Liver (tissue), 9 donors: ENCODE data around the gene WWOX. TPM values are rescaled to one million over a fixed set of nuclear protein-coding genes. Genes with fewer than 3 reads are reported as not detected.

Source experiments
- DNase-seq: peaks from one replicate; pipeline ENCODE4 v3.0.0-alpha.2; 2017; ENCODE audit warnings: low spot score
- H3K27ac ChIP-seq, 2 donors: one replicate each; pipeline ENCODE4 v1.7.0; 2013; ENCODE audit warnings: inconsistent platforms in 2 of 2, low read length in 2 of 2, control low read depth in 1 of 2, low read depth in 1 of 2, mild to moderate bottlenecking in 1 of 2
- H3K27me3 ChIP-seq, 4 donors: one replicate each; pipeline versions ENCODE4 v1.6.1 to v1.7.0; 2013; ENCODE audit warnings: low read length in 3 of 4, inconsistent platforms in 1 of 4, mild to moderate bottlenecking in 1 of 4, moderate library complexity in 1 of 4; ENCODE audit not compliant: control insufficient read depth in 4 of 4, insufficient read depth in 4 of 4
- H3K36me3 ChIP-seq, 4 donors: one replicate each; pipeline versions ENCODE4 v1.6.1 to v1.7.0; 2013; ENCODE audit warnings: low read length in 3 of 4, mild to moderate bottlenecking in 3 of 4, low read depth in 1 of 4, moderate library complexity in 1 of 4; ENCODE audit not compliant: control insufficient read depth in 4 of 4, insufficient read depth in 3 of 4
- H3K4me1 ChIP-seq, 4 donors: one replicate each; pipeline versions ENCODE4 v1.6.1 to v1.7.0; 2013; ENCODE audit warnings: low read length in 3 of 4, mild to moderate bottlenecking in 3 of 4, moderate library complexity in 1 of 4; ENCODE audit not compliant: control insufficient read depth in 4 of 4, insufficient read depth in 4 of 4
- H3K4me3 ChIP-seq, 3 donors: one replicate each; pipeline versions ENCODE4 v1.6.1 to v1.7.0; 2013; ENCODE audit warnings: low read length in 3 of 3, control low read depth in 1 of 3, low read depth in 1 of 3, mild to moderate bottlenecking in 1 of 3
- H3K9ac ChIP-seq, 2 donors: one replicate each; pipeline ENCODE4 v1.7.0; 2013; ENCODE audit warnings: low read length in 2 of 2, mild to moderate bottlenecking in 2 of 2, moderate library complexity in 2 of 2, control low read depth in 1 of 2, low read depth in 1 of 2
- H3K9me3 ChIP-seq, 4 donors: one replicate each; pipeline versions ENCODE4 v1.6.1 to v1.7.0; 2013; ENCODE audit warnings: low read length in 3 of 4; ENCODE audit not compliant: control insufficient read depth in 4 of 4
- EGR1 ChIP-seq, 2 donors: IDR thresholded peaks; 2 replicates each; pipeline ENCODE4 v1.6.1; 2016 to 2018; ENCODE audit warnings: antibody characterized with exemption in 2 of 2, low read depth in 2 of 2
- FOXA1 ChIP-seq: IDR thresholded peaks from 2 replicates; pipeline ENCODE4 v1.6.1; 2016; ENCODE audit warnings: antibody characterized with exemption
- FOXA2 ChIP-seq: IDR thresholded peaks from 2 replicates; pipeline ENCODE4 v1.6.1; 2016; ENCODE audit warnings: antibody characterized with exemption
- GABPA ChIP-seq, 2 donors: IDR thresholded peaks in 1 of 2; conservative IDR thresholded peaks in 1 of 2; 2 replicates each; pipeline ENCODE4 v1.6.1; 2016; ENCODE audit warnings: antibody characterized with exemption in 2 of 2, mild to moderate bottlenecking in 1 of 2, moderate library complexity in 1 of 2
- HNF4A ChIP-seq, 2 donors: conservative IDR thresholded peaks; 2 replicates each; pipeline ENCODE4 v1.6.1; 2016; ENCODE audit warnings: antibody characterized with exemption in 2 of 2, mild to moderate bottlenecking in 2 of 2
- HNF4G ChIP-seq: IDR thresholded peaks from 2 replicates; pipeline ENCODE4 v1.6.1; 2016; ENCODE audit warnings: antibody characterized with exemption
- JUND ChIP-seq, 2 donors: IDR thresholded peaks; 2 replicates each; pipeline ENCODE4 v1.6.1; 2016; ENCODE audit warnings: antibody characterized with exemption in 2 of 2
- NR2F2 ChIP-seq: IDR thresholded peaks from 2 replicates; pipeline ENCODE4 v1.6.1; 2016; ENCODE audit warnings: antibody characterized with exemption
- RAD21 ChIP-seq, 2 donors: IDR thresholded peaks; 2 replicates each; pipeline ENCODE4 v1.6.1; 2016; ENCODE audit warnings: antibody characterized with exemption in 2 of 2, mild to moderate bottlenecking in 2 of 2
- RXRA ChIP-seq, 2 donors: IDR thresholded peaks; 2 replicates each; pipeline ENCODE4 v1.6.1; 2017 to 2018; ENCODE audit warnings: antibody characterized with exemption in 2 of 2, mild to moderate bottlenecking in 1 of 2
- SP1 ChIP-seq: IDR thresholded peaks from 2 replicates; pipeline ENCODE4 v1.6.1; 2018; ENCODE audit warnings: antibody characterized with exemption, mild to moderate bottlenecking
- TAF1 ChIP-seq: conservative IDR thresholded peaks from 2 replicates; pipeline ENCODE4 v1.6.1; 2016; ENCODE audit warnings: antibody characterized with exemption, mild to moderate bottlenecking
- YY1 ChIP-seq: IDR thresholded peaks from 2 replicates; pipeline ENCODE4 v1.6.1; 2016; ENCODE audit warnings: antibody characterized with exemption, mild to moderate bottlenecking
- WGBS: extraction: QIAGEN DNeasy Blood & Tissue Kit; methylation state at CpG from one replicate; pipeline ENCODE4 v1.1.7; 2013; 5-methylcytosine and 5-hydroxymethylcytosine counted together
- polyA plus RNA-seq, 2 donors: library from polyadenylated mRNA; stranded (reverse) in 1 of 2; unstranded in 1 of 2; fragments of 200-250 nt in 1 of 2; fragments of >200 nt in 1 of 2; fragmentation: Nextera tagmentation in 1 of 2; extraction: Ambion mirVana in 1 of 2; gene quantifications; one replicate each; pipeline versions ENCODE4 v1.2.1 to v1.2.3, GENCODE V29; 2013 to 2015
- total RNA-seq, 2 donors: library from RNA; depleted of rRNA; stranded (reverse); fragments of >200 nt; gene quantifications; one replicate each; pipeline ENCODE4 v1.2.3, GENCODE V29; 2014
- TF ChIP-seq, protein P1 (sequence below): IDR thresholded peaks from 2 replicates; pipeline ENCODE4 v1.6.1; 2016; ENCODE audit warnings: antibody characterized with exemption
- TF ChIP-seq, protein P2 (sequence below): fragments of 150-350 bp; IDR thresholded peaks from 2 replicates; pipeline ENCODE4 v1.5.1; 2017; ENCODE audit warnings: improper control_type of control experiment, low read depth, low read length; ENCODE audit not compliant: missing input control
- TF ChIP-seq, protein P3 (sequence below): IDR thresholded peaks from 2 replicates; pipeline ENCODE4 v1.6.1; 2016; ENCODE audit warnings: antibody characterized with exemption
- TF ChIP-seq, protein P4 (sequence below): IDR thresholded peaks from 2 replicates; pipeline ENCODE4 v1.6.1; 2016; ENCODE audit warnings: antibody characterized with exemption
- TF ChIP-seq, protein P5 (sequence below): IDR thresholded peaks from 2 replicates; pipeline ENCODE4 v1.6.1; 2016; ENCODE audit warnings: antibody characterized with exemption, mild to moderate bottlenecking
- donor health status: healthy.
- donor health status: healthy.
- donor health status: healthy.
- donor health status: healthy.
- donor health status: healthy.

The WWOX gene
- total and polyA plus RNA-seq, 4 donors, result 9.8 to 46.0 (median 15.3) TPM

DNA sequence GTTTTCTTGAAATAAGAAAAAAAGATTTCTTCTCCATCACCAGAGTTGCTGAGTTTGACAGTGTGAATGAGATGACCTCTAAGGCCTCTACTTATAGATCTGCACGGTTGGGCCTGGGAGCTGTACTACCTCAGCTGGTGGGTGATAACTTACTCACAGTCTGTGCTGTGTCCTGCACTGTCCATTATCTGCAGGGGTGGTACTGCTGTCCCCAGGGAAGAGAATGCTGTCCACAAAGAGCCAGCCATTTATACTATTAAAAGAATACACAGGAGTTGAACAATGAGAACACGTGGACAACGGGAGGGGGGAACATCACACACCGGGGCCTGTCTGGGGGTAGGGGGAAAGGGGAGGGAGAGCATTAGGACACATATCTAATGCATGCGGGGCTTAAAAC lies 655.3 kb downstream of the WWOX start:
- Histone ChIP-seq H3K4me1 (peaks cover 5 to 16% (median 9%) of the 10 kb centered on the region in 4 donors), H3K4me3 (no peak overlapping the region), H3K9ac (no peak overlapping the region), H3K27ac (no peak overlapping the region), H3K27me3 (no peaks in the 10 kb centered on the region), H3K36me3 (no peaks in the 10 kb centered on the region), H3K9me3 (no peaks in the 10 kb centered on the region)
- TF ChIP-seq FOXA1 (no peak), GABPA (IDR thresholded peaks at IDR 0.05 in 1 of 2, conservative IDR thresholded peaks at IDR 0.05 in 1 of 2) (no peak), JUND (IDR thresholded peaks at IDR 0.05) (no peak), FOXA2 (no peak), SP1 (no peak), TAF1 (no peak), YY1 (no peak), HNF4A (conservative IDR thresholded peaks at IDR 0.05) (no peak), RXRA (IDR thresholded peaks at IDR 0.05) (no peak), EGR1 (IDR thresholded peaks at IDR 0.05; ENCODE audit: low read depth in 2 of 2) (no peak), NR2F2 (no peak), RAD21 (IDR thresholded peaks at IDR 0.05) (no peak), HNF4G (no peak)
- TF ChIP-seq, protein P1, sequence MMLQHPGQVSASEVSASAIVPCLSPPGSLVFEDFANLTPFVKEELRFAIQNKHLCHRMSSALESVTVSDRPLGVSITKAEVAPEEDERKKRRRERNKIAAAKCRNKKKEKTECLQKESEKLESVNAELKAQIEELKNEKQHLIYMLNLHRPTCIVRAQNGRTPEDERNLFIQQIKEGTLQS, result no peak
- TF ChIP-seq, protein P2, sequence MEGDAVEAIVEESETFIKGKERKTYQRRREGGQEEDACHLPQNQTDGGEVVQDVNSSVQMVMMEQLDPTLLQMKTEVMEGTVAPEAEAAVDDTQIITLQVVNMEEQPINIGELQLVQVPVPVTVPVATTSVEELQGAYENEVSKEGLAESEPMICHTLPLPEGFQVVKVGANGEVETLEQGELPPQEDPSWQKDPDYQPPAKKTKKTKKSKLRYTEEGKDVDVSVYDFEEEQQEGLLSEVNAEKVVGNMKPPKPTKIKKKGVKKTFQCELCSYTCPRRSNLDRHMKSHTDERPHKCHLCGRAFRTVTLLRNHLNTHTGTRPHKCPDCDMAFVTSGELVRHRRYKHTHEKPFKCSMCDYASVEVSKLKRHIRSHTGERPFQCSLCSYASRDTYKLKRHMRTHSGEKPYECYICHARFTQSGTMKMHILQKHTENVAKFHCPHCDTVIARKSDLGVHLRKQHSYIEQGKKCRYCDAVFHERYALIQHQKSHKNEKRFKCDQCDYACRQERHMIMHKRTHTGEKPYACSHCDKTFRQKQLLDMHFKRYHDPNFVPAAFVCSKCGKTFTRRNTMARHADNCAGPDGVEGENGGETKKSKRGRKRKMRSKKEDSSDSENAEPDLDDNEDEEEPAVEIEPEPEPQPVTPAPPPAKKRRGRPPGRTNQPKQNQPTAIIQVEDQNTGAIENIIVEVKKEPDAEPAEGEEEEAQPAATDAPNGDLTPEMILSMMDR, result no peak
- TF ChIP-seq, protein P3, sequence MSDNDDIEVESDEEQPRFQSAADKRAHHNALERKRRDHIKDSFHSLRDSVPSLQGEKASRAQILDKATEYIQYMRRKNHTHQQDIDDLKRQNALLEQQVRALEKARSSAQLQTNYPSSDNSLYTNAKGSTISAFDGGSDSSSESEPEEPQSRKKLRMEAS, result no peak
- TF ChIP-seq, protein P4, sequence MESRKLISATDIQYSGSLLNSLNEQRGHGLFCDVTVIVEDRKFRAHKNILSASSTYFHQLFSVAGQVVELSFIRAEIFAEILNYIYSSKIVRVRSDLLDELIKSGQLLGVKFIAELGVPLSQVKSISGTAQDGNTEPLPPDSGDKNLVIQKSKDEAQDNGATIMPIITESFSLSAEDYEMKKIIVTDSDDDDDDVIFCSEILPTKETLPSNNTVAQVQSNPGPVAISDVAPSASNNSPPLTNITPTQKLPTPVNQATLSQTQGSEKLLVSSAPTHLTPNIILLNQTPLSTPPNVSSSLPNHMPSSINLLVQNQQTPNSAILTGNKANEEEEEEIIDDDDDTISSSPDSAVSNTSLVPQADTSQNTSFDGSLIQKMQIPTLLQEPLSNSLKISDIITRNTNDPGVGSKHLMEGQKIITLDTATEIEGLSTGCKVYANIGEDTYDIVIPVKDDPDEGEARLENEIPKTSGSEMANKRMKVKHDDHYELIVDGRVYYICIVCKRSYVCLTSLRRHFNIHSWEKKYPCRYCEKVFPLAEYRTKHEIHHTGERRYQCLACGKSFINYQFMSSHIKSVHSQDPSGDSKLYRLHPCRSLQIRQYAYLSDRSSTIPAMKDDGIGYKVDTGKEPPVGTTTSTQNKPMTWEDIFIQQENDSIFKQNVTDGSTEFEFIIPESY, result no peak
- TF ChIP-seq, protein P5, sequence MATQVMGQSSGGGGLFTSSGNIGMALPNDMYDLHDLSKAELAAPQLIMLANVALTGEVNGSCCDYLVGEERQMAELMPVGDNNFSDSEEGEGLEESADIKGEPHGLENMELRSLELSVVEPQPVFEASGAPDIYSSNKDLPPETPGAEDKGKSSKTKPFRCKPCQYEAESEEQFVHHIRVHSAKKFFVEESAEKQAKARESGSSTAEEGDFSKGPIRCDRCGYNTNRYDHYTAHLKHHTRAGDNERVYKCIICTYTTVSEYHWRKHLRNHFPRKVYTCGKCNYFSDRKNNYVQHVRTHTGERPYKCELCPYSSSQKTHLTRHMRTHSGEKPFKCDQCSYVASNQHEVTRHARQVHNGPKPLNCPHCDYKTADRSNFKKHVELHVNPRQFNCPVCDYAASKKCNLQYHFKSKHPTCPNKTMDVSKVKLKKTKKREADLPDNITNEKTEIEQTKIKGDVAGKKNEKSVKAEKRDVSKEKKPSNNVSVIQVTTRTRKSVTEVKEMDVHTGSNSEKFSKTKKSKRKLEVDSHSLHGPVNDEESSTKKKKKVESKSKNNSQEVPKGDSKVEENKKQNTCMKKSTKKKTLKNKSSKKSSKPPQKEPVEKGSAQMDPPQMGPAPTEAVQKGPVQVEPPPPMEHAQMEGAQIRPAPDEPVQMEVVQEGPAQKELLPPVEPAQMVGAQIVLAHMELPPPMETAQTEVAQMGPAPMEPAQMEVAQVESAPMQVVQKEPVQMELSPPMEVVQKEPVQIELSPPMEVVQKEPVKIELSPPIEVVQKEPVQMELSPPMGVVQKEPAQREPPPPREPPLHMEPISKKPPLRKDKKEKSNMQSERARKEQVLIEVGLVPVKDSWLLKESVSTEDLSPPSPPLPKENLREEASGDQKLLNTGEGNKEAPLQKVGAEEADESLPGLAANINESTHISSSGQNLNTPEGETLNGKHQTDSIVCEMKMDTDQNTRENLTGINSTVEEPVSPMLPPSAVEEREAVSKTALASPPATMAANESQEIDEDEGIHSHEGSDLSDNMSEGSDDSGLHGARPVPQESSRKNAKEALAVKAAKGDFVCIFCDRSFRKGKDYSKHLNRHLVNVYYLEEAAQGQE, result no peak
- 94% methylated on average over 5 of the region's 5 CpGs for WGBS
- DNase-seq, result no peak
